ENCODE data around the gene KRTAP12-4.
"Not testable (repeated sequence)": the region's sequence is repeated elsewhere in the genome, so short reads cannot be mapped to it uniquely, and the experiment has no call there.

KRTAP12-4 gene

DNA sequence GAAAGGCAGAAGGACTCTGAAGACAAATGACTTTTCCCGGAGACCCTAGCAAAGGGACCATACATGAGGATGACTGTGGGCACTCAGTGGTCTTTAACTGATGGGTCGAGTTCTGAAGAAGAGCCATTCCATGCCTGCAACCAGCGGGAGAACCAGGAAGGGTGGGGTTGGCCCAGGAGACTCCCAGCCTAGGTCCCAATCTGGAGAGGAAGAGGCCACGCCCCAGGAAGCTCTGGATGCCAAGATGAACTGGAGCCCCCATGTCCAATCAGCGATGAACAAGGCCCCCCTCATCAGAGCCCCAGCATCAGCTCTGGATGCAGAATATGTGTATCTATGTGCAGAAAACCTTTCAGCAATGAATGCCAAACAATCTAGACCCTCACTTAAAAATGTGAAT, 13.7 kb downstream of the KRTAP12-4 start:
- TF ChIP-seq, protein P1, sequence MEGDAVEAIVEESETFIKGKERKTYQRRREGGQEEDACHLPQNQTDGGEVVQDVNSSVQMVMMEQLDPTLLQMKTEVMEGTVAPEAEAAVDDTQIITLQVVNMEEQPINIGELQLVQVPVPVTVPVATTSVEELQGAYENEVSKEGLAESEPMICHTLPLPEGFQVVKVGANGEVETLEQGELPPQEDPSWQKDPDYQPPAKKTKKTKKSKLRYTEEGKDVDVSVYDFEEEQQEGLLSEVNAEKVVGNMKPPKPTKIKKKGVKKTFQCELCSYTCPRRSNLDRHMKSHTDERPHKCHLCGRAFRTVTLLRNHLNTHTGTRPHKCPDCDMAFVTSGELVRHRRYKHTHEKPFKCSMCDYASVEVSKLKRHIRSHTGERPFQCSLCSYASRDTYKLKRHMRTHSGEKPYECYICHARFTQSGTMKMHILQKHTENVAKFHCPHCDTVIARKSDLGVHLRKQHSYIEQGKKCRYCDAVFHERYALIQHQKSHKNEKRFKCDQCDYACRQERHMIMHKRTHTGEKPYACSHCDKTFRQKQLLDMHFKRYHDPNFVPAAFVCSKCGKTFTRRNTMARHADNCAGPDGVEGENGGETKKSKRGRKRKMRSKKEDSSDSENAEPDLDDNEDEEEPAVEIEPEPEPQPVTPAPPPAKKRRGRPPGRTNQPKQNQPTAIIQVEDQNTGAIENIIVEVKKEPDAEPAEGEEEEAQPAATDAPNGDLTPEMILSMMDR (IDR thresholded peaks at IDR 0.05; ENCODE audit: insufficient read depth, low read length, missing control alignments) = no peak
- POLR2A ChIA-PET = no interaction called here

DNA sequence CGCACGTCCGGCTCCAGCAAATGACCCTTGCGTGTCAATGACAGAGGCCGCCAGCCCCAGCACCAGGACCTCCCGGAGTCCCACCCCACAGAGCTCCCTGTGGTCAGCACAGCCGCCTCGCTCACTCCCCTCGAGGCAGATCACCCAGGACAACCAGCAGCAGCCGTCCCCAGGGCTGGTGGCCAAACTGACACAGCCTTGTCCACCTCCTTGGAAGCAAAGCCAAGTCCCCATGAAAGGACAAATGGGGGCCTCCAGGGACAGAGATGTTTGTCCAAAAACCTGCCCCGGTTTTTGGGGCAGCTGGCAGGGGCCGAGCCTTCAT, 15.2 kb downstream of the KRTAP12-4 start:
- DNase-seq (ENCODE audit: low read depth, low spot score) = no peak
- ChIA-PET CTCF (no interaction called here), POLR2A (no interaction called here)
- no peak overlapping the region for H3K4me3 ChIP-seq (ENCODE audit: low read depth, low read length)
- TF ChIP-seq, protein P1 (IDR thresholded peaks at IDR 0.05; ENCODE audit: insufficient read depth, low read length, missing control alignments) = no peak

More for the DNA sequence above, 13.7 kb downstream of the KRTAP12-4 start:
- H3K4me3 ChIP-seq (ENCODE audit: low read depth, low read length) = no peak overlapping the region
- no peak for DNase-seq (ENCODE audit: low read depth, low spot score)
- CTCF ChIA-PET = no interaction called here

DNA sequence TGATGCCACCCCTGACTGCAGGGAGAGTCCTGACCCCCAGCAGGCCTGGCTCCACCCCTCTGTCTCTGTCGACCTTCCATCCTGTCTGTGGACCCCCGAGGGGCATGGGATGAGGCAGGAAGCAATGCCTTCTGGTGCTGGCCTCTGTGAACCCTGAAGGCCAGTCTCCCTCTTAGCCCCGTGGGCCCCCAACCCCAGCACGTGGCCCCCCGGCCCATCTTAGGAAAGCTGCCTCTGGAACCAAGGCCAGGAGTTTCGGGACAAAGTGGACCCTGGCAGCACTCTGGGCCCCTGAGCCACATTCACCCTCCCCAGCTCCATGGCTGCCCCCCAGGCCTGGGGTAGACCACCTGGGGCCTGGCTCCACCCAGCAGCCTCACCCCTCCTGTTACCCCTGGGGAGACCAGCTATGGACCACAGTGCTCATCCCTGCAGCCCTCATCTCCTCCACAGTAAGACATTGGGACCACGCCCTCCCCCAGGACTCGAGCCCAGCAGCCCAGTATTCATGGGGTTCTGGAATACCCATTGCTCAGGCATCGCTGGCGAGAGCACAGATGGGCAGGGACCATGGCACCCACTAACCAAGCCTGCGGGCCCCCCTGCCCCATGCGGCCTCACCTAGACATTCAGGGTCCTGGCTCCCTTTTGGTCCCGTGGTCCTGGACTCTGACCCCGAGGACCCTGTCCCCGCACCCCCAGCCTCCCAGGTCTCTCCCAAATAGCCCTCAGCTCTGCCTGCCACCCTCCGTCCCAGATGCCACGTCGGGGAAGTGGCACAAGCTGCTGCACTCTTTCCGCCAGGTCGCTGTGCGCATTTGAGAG, 15.7 kb downstream of the KRTAP12-4 start:
- H3K4me3 ChIP-seq (ENCODE audit: low read depth, low read length); CTCF ChIA-PET; DNase-seq (ENCODE audit: low read depth, low spot score); POLR2A ChIA-PET: not testable (repeated sequence)

DNA sequence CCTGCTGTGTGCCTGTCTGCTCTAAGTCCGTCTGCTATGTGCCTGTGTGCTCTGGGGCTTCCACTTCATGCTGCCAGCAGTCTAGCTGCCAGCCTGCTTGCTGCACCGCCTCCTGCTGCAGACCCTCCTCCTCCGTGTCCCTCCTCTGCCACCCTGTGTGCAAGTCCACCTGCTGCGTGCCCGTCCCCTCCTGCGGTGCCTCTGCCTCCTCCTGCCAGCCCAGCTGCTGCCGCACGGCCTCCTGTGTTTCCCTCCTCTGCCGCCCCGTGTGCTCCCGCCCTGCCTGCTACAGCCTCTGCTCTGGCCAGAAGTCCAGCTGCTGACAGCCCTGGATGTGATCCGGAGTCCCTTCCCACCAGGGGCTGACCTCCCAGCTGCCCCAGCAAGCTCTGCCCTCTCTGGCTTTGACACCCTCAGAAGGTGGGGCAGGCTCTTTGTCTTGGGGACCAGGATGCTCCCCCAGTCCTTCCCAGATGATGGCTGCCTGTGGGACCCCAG, 16.6 kb downstream of the KRTAP12-4 start:
- H3K4me3 ChIP-seq (ENCODE audit: low read depth, low read length); POLR2A ChIA-PET; CTCF ChIA-PET; DNase-seq (ENCODE audit: low read depth, low spot score): not testable (repeated sequence)

DNA sequence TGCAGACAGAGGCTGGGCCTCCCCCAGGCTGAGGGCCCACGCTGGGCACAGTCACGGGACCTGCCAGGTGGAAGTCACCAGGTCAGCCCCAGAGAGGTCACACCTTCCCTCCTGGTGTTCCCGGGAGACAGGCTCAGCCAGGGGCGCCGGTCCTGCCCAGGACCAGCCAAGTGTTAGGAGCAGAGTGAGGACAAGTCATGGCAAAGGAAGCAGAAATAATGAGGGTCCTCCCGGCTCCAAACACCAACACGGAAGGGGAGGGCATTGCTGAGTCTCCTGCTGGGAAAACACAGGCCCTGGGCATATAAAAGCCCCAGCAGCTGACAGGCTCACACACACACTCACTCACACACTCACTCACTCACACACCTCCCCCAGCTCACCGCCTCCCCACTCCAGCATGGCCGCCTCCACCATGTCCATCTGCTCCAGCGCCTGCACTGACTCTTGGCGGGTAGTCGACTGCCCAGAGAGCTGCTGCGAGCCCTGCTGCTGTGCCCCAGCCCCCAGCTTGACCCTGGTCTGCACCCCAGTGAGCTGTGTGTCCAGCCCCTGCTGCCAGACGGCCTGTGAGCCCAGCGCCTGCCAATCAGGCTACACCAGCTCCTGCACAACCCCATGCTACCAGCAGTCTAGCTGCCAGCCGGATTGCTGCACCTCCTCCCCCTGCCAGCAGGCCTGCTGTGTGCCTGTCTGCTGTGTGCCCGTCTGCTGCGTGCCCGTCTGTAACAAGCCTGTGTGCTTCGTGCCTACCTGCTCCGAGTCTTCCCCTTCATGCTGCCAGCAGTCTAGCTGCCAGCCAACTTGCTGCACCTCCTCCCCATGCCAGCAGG, 17.2 kb downstream of the KRTAP12-4 start, which contains the start of gene KRTAP10-10:
Gene KRTAP10-10 (plus strand): TSS at position 339 of the 833 bp plus-strand sequence. CDS start 62 bp downstream, at position 401.
- ChIA-PET CTCF (no interaction called here), POLR2A (no interaction called here)
- H3K4me3 ChIP-seq (ENCODE audit: low read depth, low read length) = no peak within 1 kb of the TSS
- TF ChIP-seq, protein P1 (IDR thresholded peaks at IDR 0.05; ENCODE audit: insufficient read depth, low read length, missing control alignments) = no peak
- DNase-seq (ENCODE audit: low read depth, low spot score) = no peak

DNA sequence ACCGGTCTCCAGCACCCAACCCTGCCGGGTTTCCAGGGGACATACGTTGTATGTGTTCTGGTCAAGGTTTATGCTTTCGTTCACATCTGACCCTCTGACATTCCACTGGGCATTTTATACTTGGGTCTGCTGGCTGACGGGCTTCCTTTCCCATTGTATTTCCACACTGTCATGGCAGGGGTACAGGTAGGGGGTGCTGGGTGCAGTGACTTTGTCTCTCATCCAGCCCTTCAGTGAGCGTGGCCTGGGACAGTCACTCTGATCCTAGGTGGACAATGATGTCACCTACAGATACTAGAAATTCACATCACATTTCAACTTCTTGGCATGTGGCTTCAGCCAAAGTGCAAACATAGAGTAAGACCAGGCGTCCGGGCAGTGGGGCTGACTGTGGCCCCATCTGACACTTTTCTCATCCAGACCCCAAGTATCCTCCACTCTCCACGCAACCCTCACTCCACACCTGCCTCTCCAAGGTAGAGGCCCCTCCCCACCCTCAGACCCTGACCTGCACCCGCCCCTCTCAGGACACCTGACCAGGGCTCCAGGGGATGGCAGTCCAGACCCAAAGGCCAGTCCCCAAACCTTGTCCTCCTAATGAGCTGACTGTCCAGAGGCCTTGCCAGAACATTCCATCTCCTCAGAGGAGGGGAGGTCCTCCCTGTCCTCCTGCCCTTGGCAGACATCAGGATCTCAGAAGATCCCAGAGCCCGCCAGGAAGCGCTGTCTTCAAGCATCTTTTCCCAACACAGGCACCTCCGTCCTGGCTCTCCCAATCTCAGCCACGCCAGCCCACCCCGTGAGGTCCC, 18.0 kb downstream of the KRTAP12-4 start:
- no peak for DNase-seq (ENCODE audit: low read depth, low spot score)
- ChIA-PET POLR2A (no interaction called here), CTCF (no interaction called here)
- TF ChIP-seq, protein P1 (IDR thresholded peaks at IDR 0.05; ENCODE audit: insufficient read depth, low read length, missing control alignments) = no peak
- no peak overlapping the region for H3K4me3 ChIP-seq (ENCODE audit: low read depth, low read length)

DNA sequence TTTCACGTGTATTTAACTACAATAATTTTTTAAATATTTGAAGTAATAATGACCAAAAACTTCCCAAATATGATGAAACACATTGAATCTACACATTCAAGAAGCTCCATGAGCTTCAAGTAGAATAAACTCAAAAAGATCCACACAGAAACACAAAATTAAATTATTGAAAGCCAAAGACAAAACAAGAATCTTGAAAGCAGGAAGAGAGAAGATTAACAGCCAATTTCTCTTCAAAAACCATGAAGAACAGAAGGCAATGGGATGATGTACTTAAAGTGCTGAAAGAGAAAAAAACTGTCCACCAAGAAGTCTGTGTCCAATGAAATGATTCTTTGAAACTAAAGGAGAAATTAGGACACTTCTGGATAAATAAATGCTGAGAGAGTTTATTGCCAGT, 22.4 kb downstream of the KRTAP12-4 start:
- no peak for DNase-seq (ENCODE audit: low read depth, low spot score)
- ChIA-PET POLR2A (no interaction called here), CTCF (no interaction called here)
- no peak overlapping the region for H3K4me3 ChIP-seq (ENCODE audit: low read depth, low read length)
- TF ChIP-seq, protein P1 (IDR thresholded peaks at IDR 0.05; ENCODE audit: insufficient read depth, low read length, missing control alignments) = no peak
